Ascending aorta (tissue), 2 donors: ENCODE data around the gene MRPS23. TPM values are rescaled to one million over a fixed set of nuclear protein-coding genes. Genes with fewer than 3 reads are reported as not detected.

Experiments
- DNase-seq, 2 donors: peaks; one replicate each; pipeline ENCODE4 v3.0.0-alpha.2; 2019; ENCODE audit warnings: low spot score in 2 of 2
- H3K27ac ChIP-seq, 2 donors: fragments of 200-600 bp; sonication (generic); one replicate each; pipeline ENCODE4 v1.5.1; 2016 to 2017; ENCODE audit warnings: mild to moderate bottlenecking in 1 of 2
- H3K27me3 ChIP-seq: fragments of 200-600 bp; sonication (generic); one replicate; pipeline ENCODE4 v1.5.1; 2017
- H3K36me3 ChIP-seq, 2 donors: fragments of 200-600 bp; sonication (generic); one replicate each; pipeline ENCODE4 v1.5.1; 2016
- H3K4me1 ChIP-seq, 2 donors: fragments of 200-600 bp; sonication (generic); one replicate each; pipeline ENCODE4 v1.5.1; 2016 to 2017; ENCODE audit warnings: mild to moderate bottlenecking in 1 of 2
- H3K4me3 ChIP-seq, 2 donors: fragments of 200-600 bp; sonication (generic); one replicate each; pipeline ENCODE4 v1.5.1; 2016 to 2017; ENCODE audit warnings: mild to moderate bottlenecking in 1 of 2
- H3K9me3 ChIP-seq, 2 donors: fragments of 200-600 bp; sonication (generic); one replicate each; pipeline ENCODE4 v1.5.1; 2016
- intact Hi-C: fragments of 100-400 bp; cut with DNase I; formaldehyde crosslinking; loops from one replicate; pipeline ENCODE4 v1.15.1; 2023
- total RNA-seq: library from RNA; depleted of rRNA; stranded (reverse); fragments of >200 nt; gene quantifications from one replicate; pipeline ENCODE4 v1.1.0, GENCODE V29; 2016
- TF ChIP-seq, protein P1 (sequence below), 3 experiments: fragments of 200-600 bp in 2 of 3; fragments of 450-650 bp in 1 of 3; sonication (generic) in 2 of 3; IDR thresholded peaks; one replicate each; pipeline ENCODE4 v1.5.1; 2016 to 2019; ENCODE audit warnings: antibody characterized with exemption in 3 of 3, mild to moderate bottlenecking in 1 of 3, moderate library complexity in 1 of 3

MRPS23 gene
- total RNA-seq, 1 donor from 2014 or later = 2.0 TPM

DNA sequence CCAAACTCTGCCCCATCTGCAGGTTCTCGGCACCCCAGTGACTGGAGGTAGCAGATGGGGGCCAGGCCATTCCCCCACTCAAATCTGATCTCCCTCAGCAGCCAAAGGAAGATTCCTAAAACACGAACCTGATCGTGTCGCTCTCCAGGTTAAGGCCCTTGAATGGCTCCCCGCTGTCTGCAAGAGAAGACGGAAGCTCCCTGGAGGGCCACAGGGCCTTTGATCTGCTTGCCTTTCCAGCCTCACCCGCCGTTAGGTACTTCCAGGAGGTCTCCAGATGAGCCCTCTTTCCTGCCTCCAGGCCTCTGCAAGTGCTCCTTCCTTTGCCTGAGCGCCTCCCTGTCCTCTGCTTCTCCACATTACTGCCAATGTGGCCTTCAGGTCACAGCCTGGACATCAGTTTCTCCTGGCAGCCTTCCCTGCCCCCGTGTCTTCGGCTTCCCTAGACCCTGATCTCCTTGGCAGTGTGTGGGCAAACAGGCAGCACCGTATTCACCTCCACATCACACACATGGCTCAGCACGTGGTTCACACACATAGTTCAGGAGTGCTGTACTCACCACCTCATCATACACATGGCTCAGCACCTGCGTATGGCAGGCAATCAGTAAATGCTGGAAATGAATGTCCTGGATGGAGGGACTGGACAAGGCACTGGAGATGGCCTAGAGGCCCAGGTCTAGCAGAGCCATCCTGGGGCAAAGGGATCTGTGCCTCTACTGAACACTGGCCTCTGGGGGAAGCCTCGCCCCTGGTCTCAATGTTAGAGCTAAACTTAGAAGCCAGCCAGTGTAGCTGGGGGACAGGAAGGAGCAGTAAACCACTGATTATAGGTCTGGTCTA is 26.4 kb upstream of the MRPS23 start:
- peaks cover 38 to 59% of the 10 kb centered on the region in 2 donors for H3K4me1 ChIP-seq
- TF ChIP-seq, protein P1, sequence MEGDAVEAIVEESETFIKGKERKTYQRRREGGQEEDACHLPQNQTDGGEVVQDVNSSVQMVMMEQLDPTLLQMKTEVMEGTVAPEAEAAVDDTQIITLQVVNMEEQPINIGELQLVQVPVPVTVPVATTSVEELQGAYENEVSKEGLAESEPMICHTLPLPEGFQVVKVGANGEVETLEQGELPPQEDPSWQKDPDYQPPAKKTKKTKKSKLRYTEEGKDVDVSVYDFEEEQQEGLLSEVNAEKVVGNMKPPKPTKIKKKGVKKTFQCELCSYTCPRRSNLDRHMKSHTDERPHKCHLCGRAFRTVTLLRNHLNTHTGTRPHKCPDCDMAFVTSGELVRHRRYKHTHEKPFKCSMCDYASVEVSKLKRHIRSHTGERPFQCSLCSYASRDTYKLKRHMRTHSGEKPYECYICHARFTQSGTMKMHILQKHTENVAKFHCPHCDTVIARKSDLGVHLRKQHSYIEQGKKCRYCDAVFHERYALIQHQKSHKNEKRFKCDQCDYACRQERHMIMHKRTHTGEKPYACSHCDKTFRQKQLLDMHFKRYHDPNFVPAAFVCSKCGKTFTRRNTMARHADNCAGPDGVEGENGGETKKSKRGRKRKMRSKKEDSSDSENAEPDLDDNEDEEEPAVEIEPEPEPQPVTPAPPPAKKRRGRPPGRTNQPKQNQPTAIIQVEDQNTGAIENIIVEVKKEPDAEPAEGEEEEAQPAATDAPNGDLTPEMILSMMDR (IDR thresholded peaks at IDR 0.05) = no peak
- peaks cover 11 to 19% of the 10 kb centered on the region in 2 donors for H3K36me3 ChIP-seq
- no peaks in the 10 kb centered on the region for H3K9me3 ChIP-seq
- no peak overlapping the region for H3K4me3 ChIP-seq
- H3K27me3 ChIP-seq = no peaks in the 10 kb centered on the region
- H3K27ac ChIP-seq = peak overlapping the region; percentile 80 to 85
- no peak for DNase-seq
- intact Hi-C loops = no loop called here

DNA sequence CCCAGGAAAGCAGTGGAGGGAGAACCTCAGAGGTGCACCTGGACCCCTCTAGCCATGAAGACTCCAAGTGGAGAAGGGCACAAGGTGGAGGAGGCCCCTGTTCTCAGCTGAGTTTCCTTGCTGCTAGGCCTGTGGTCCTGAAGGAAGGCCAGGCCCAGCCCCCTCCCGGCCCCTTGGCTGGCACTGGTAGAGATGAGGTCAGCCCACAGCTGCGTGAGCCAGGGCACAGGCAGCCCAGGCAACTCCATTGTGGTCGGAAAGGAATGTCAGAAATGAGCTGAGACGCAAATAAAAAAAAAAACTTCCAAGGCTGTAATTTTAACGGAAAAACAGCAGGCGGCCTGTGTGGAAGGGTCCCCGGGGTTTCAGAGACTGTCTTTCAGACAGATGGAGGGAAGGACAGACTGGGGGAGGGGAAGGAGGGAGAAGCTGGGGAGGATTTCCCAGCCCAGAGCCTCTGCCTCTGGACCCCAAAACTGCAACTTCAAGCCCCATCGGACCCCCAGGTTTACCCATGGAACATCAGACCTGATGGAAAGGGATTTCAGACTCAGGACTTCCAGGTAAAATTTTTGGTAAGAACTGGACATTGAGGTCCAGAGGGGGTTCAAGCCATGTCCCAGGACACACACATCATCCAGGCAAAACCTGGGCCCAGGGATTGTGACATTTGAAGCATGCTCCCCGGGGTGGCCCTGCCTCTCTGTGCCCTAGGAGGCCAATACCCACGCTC is 25.6 kb upstream of the MRPS23 start:
- peak; percentile 74 to 96 for DNase-seq
- TF ChIP-seq, protein P1 (IDR thresholded peaks at IDR 0.05) = peak; percentile 43 to 65 (median 63)
- Histone ChIP-seq H3K27me3 (no peaks in the 10 kb centered on the region), H3K4me3 (peak overlapping the region in 1 of 2 donors; percentile 49), H3K9me3 (no peaks in the 10 kb centered on the region), H3K36me3 (peaks cover 13 to 19% of the 10 kb centered on the region in 2 donors), H3K27ac (peak overlapping the region; percentile 80 to 85), H3K4me1 (peaks cover 33 to 51% of the 10 kb centered on the region in 2 donors)
- intact Hi-C loops = loop anchor here (1.0 kb wide), 2 partner anchors 17 to 80 kb away; partner anchors contain the start of gene CUEDC1

- peak; percentile 38 to 91 for DNase-seq
- Histone ChIP-seq H3K36me3 (peaks cover 13 to 19% of the 10 kb centered on the region in 2 donors), H3K27me3 (no peaks in the 10 kb centered on the region), H3K4me1 (peaks cover 33 to 49% of the 10 kb centered on the region in 2 donors), H3K4me3 (peak overlapping the region; percentile 11 to 49), H3K9me3 (no peaks in the 10 kb centered on the region), H3K27ac (peak overlapping the region; percentile 80 to 85)
- intact Hi-C loops = loop anchor here (1.0 kb wide), 2 partner anchors 18 to 81 kb away; partner anchors contain the start of gene CUEDC1
- TF ChIP-seq, protein P1 (IDR thresholded peaks at IDR 0.05) = no peak
These were observed 24.8 kb upstream of the MRPS23 start for GRCh38 chr17:57874434-57875289.

DNA sequence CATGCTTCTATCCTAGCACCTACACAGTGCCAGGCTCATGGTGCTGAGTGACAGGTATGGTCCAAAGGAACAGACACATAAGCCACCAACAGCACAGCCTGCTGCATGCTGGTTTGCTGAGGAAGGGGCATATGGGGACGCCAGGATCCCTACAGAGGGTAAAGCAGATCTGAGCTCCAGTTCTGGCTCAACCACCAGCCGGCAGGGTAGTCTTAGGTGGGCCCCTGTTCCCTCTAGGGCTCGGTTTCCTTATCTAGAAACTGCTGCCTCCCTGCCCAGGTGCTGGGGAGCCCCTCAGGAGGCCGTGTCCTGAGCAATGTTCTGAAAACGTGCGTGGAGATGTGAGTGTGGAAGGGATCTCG is 24.2 kb upstream of the MRPS23 start:
- H3K27ac ChIP-seq = peak overlapping the region; percentile 80 to 85
- H3K4me3 ChIP-seq = peak overlapping the region; percentile 11 to 49
- no peak for DNase-seq
- peaks cover 38 to 55% of the 10 kb centered on the region in 2 donors for H3K4me1 ChIP-seq
- H3K27me3 ChIP-seq = no peaks in the 10 kb centered on the region
- peaks cover 13 to 15% of the 10 kb centered on the region in 2 donors for H3K36me3 ChIP-seq
- TF ChIP-seq, protein P1 (IDR thresholded peaks at IDR 0.05) = no peak
- no peaks in the 10 kb centered on the region for H3K9me3 ChIP-seq
- intact Hi-C loops = no loop called here
